ENCODE measurements around the gene CYP51A1.

DNA sequence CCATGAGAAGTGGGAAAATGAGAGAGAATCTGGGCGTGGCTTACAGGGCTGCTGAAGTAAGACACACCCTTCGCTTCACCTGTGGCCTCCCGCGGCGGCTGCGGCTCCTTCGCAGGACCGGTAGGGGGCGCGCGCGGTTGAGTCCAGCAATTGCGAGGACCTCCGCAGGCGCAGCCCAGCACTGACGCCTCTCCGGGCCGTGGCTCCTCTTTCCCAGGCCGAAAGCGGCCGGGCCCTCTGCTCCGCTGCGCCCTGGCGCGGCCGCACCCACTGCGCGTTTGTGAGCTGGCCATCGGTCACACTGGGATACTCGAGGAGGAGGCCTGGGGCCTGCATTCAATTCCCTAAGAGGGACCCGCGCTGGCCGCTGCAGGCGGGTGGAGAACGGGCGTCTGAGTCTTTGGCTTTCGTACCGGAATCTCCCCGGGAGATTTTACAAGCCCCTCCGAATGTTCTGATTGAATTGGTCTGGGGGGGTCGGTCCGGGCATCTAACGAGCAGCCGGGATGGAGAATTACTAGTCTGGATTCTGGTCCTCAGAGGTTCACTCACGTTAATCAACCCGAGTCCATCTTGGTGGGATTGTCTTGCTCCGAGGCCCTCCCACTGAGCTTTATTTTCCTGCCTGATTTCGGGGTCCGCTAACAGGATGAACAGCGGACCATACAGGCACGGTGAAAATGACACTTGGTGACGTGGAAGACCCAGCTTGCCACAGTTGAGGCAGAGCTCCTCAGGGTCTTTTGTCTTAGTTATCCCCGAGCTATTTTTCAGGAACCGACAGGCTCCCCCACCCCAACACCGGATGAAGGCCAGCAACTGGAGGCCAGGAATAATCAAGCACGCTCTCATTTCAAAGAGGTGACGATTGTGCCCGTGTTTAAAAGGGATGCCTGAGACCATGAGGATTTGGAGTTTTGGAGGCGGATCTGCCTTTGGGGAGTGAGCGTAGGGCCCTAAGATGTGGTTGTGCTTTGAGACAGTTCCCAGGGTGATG lies 44.9 kb upstream of the CYP51A1 start, which contains the start of gene LRRD1:
- TF ChIP-seq, protein P1, sequence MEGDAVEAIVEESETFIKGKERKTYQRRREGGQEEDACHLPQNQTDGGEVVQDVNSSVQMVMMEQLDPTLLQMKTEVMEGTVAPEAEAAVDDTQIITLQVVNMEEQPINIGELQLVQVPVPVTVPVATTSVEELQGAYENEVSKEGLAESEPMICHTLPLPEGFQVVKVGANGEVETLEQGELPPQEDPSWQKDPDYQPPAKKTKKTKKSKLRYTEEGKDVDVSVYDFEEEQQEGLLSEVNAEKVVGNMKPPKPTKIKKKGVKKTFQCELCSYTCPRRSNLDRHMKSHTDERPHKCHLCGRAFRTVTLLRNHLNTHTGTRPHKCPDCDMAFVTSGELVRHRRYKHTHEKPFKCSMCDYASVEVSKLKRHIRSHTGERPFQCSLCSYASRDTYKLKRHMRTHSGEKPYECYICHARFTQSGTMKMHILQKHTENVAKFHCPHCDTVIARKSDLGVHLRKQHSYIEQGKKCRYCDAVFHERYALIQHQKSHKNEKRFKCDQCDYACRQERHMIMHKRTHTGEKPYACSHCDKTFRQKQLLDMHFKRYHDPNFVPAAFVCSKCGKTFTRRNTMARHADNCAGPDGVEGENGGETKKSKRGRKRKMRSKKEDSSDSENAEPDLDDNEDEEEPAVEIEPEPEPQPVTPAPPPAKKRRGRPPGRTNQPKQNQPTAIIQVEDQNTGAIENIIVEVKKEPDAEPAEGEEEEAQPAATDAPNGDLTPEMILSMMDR (IDR thresholded peaks at IDR 0.05; ENCODE audit: low read depth, low read length), result no peak
- TF ChIP-seq EZH2phosphoT487 (IDR thresholded peaks at IDR 0.05; ENCODE audit: low read depth), result no peak

All from OCI-LY3 (cell line).